Measurements from ENCODE around the gene LITAF.

Gene LITAF

GRCh38 chr16:11554053-11554452, 32.7 kb downstream of the LITAF start:
- in situ Hi-C loops (cut with MboI; ENCODE audit: low sequenced_read_pairs): no loop called here

DNA sequence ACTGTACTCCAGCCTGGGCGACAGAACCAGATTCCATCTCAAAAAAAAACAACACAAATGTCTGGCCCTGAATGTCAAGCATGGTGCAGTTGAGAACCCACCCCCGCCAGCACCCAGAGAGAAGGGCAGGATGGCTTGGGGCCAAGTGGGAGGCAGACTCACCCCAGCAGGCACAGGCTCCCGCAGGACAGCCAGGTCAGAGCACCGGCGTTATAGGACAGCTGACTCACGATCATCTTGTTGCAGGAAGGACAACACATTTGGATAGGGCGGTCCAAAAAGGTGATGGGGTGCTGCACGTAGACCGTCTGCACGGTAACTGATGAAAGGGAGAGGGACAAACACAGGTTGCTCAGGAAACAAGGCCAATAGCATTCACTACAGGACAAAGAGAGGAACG, 33.3 kb downstream of the LITAF start:
- in situ Hi-C loops (cut with MboI; ENCODE audit: low sequenced_read_pairs): no loop called here

GRCh38 chr16:11552440-11552839, 34.3 kb downstream of the LITAF start:
- in situ Hi-C loops (cut with MboI; ENCODE audit: low sequenced_read_pairs): no loop called here

DNA sequence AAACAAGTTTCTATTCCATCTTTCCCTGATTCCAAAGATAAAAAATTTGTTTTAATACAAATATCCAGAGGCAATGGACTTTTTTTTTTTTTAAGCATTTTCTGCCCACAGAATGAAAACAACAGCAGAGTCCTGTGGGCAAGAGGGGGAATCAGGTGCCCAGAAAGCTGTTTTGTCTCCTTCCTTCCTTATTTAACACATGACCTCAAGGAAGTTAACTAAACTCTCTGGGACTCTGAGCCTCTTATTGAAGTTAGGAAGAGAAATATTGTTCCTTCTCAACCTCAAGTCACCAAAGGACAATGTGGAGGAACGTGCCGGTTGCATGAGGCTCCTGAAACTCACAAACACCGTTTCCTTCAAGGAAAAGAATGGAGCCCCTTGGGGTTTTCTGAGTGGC, 34.9 kb downstream of the LITAF start:
- in situ Hi-C loops (cut with MboI; ENCODE audit: low sequenced_read_pairs): no loop called here

DNA sequence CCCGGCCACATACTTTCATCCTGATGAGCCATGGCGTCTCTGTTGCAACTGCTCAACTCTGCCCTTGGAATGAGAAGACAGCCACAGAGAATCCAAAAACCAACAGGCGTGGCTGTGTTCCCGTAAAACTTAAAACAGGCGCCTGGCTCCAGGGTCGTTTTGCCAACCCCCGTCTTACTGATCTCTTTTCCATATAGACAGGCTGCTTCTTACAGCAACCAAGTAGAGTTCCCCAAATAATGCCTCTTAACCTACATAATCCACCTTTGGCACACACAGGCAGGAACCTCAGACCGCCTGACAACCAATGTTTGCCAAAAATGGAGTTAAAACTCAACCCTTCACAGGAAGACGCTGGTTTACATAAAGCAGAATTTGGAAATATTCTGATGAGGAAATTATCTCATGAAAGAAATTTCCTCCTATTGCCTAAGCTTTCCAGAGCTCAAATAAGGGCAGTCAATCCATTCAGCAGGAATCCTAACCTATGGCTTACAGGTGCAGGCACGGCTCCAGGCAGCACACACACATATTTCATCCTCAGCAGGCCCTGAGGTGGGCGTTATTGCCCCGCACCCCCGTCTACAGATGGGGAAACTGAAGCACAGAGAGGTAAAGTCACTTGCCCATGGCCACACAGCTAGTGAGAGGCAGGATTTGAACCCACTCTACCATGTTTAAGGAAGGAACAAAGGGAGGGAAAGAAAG, 35.8 kb downstream of the LITAF start:
- in situ Hi-C loops (cut with MboI; ENCODE audit: low sequenced_read_pairs): no loop called here

GRCh38 chr16:11547118-11547916, 39.4 kb downstream of the LITAF start:
- in situ Hi-C loops (cut with MboI; ENCODE audit: low sequenced_read_pairs): no loop called here

- in situ Hi-C loops (cut with MboI; ENCODE audit: low sequenced_read_pairs): no loop called here
Observed at GRCh38 chr16:11546608-11547061, 40.1 kb downstream of the LITAF start.

DNA sequence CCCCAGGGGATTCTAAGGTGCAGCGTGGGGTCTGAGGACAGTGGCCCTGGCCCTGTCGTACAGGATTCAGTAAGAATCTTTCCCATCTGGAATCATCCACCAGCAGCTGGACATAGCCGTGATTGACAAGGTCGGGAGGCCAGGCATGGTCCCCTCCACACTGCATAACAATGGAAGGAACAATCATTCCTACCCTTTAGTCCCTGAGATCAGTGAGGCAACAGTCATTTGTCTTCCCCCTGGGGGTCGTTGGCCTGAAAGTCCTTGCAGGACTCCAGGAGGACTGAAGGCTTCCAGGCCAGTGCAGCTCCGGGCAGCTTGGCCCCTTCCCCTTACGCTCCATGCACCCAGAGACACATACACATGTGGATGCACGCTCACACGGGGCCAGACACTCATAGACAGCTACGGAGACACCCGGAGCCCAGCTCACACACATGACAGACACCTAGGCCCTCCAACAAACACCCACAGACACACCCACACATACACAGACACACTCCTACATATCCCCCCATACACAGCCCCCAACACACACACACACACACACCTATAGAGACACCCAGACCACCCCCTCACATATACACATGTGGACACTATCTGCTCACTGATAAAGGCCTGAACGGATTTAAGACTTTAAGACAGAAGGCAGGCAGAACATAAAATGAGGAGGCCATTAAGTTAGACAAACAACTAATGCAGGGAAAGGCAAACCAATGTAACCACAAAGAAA, 42.9 kb downstream of the LITAF start:
- in situ Hi-C loops (cut with MboI; ENCODE audit: low sequenced_read_pairs): no loop called here

DNA sequence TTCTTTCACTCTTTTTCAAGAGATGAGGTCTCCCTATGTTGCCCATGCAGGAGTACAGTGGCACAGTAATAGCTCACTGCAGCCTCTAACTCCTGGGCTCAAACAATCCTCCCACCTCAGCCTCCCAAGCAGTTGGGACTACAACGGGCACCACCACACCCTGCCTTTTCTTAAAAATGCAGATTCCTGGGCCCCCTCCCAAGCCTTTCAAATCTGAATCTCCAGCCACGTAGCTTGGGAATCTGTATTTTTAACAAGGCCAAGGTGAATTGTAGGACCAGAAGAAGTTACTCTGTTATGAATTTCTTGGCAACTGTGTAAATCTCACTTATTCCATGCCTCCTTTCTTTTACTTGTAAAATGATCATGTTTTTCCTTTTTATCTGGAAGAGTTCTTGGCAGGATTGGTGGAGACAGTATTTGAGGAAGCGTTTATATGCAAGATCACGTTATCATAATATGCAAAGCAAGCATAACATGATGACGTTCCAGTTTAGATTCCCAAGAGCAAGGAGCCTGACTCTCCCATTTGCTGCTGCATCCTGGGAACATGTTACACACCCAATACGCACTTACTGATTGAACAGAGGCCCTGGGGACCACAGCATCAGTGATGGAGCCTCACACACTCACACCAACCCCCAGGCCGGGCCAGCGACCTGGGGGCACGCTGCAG, 44.5 kb downstream of the LITAF start:
- in situ Hi-C loops (cut with MboI; ENCODE audit: low sequenced_read_pairs): no loop called here

GRCh38 chr16:11539641-11540050, 47.1 kb downstream of the LITAF start:
- in situ Hi-C loops (cut with MboI; ENCODE audit: low sequenced_read_pairs): no loop called here

GRCh38 chr16:11538880-11539279, 47.8 kb downstream of the LITAF start:
- in situ Hi-C loops (cut with MboI; ENCODE audit: low sequenced_read_pairs): no loop called here

DNA sequence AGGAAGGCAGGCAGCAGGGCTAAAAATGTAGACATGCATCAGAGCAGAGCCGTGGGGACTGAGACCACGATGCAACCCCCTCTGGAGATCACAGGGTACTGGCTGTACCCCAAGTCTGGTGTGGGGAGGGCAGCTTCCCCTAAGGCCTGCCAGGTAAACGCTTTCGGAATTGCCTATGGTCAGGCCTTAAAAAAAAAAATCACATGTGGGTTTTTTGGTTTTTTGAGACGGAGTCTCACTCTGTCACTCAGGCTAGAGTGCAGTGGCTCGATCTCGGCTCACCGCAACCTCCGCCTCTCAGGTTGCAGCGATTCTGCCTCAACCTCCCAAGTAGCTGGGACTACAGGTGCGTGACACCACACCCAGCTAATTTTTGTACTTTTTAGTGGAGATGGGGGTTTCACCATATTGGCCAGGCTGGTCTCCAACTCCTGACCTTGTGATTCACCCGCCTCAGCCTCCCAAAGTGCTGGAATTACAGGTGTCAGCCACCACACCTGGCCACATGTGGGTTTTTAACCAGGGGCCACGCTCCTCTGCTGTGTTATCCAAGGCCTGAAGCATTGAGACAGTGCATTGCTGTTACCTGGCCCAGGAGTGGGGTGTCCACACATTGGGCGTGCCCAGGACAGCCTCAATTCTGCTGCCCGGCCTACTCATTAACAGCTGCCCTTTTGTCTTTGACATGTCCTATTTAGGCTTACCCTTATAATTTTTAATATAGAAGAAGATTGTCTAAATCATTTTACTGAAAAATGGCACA, 50.4 kb downstream of the LITAF start:
- in situ Hi-C loops (cut with MboI; ENCODE audit: low sequenced_read_pairs): no loop called here

- in situ Hi-C loops (cut with MboI; ENCODE audit: low sequenced_read_pairs): no loop called here
Observed at GRCh38 chr16:11535494-11535893, 51.2 kb downstream of the LITAF start.

DNA sequence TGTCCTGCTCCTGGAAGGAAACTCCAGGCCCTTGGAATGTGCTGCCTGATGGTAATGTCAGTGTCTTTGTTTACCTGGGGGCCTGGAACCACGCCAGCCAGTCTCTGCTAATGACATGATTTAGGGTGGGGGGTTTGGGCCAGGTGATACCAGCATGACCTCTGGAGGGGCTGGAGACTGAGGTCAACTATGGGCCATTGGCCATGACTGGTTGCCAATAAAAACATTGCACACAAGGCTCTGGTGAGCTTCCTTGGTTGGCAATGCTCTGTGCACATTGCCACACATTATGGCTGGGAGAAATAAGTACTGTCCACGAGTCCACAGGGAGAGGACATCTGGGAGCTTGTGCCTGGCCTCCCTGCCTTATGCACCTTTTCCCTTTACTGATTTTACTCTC, 52.5 kb downstream of the LITAF start:
- in situ Hi-C loops (cut with MboI; ENCODE audit: low sequenced_read_pairs): no loop called here

DNA sequence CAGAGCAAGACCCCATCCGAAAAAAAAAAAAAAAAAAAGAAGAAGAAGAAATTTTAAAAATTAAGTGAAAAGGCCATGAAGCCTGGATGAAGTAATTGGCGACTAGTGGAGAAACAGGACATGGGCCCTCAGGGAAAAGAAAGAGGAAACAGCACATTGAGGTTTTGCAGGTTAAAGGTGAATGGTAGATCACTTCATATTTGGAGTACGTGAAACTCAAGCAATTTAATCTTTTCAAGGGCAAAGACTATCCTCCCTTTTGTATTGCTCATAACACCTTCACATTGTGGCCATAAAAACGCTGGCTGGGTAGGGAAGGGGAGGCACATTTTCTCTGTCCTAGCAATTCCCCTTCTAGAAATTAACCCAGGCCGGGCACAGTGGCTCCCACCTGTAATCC, 53.1 kb downstream of the LITAF start:
- in situ Hi-C loops (cut with MboI; ENCODE audit: low sequenced_read_pairs): no loop called here

GRCh38 chr16:11530171-11530940, 56.4 kb downstream of the LITAF start:
- in situ Hi-C loops (cut with MboI; ENCODE audit: low sequenced_read_pairs): no loop called here

- in situ Hi-C loops (cut with MboI; ENCODE audit: low sequenced_read_pairs): no loop called here
Observed at GRCh38 chr16:11529285-11529684, 57.4 kb downstream of the LITAF start.

DNA sequence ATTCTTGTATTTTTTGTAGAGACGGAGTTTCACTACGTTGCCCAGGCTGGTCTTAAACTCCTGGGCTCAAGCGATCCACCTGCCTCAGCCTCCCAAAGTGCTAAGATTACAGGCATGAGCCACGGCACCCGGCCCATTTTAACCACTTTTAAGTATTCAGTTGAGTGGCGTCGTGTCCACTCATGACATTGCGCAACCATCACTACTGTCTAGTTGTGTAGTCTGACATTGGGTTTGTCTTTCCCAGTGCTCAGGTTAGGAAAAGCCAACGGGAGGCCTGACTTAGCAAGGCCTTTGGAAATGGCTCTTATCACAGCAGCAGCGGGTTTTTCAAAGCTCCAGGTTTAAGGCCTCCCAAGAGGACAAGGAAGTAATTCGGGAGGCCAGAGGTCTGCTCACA, 58.7 kb downstream of the LITAF start:
- in situ Hi-C loops (cut with MboI; ENCODE audit: low sequenced_read_pairs): no loop called here

- in situ Hi-C loops (cut with MboI; ENCODE audit: low sequenced_read_pairs): no loop called here
Observed at GRCh38 chr16:11526655-11527350, 59.9 kb downstream of the LITAF start.
